ENCODE data around the gene COA8. TPM values are rescaled to one million over a fixed set of nuclear protein-coding genes. Genes with fewer than 3 reads are reported as not detected.

COA8 gene
- total and polyA plus RNA-seq, 10 of the 15 experiments (the other 5 are each of a cell fraction or from before 2014, with no cell fraction given): 6.1 to 69.5 (median 25.8) TPM

GRCh38 chr14:103576371-103577024 is 13.7 kb downstream of the COA8 start:
- ChIA-PET POLR2A (no interaction called here), SMC1A (ENCODE audit: uncharacterized antibody, unreplicated experiment) (interaction anchor here (0.8 kb wide), 1 partner anchor 11 kb away, joined by 3 read pairs; no protein-coding TSS in a partner anchor), CTCF (interaction anchor here (0.6 to 1.3 kb wide), 2 partner anchors 8 to 856 kb away, joined by 3 read pairs; no protein-coding TSS in a partner anchor), RAD21 (ENCODE audit: unreplicated experiment) (interaction anchor here (2.1 kb wide), 1 partner anchor 103 kb away, joined by 5 read pairs; no protein-coding TSS in a partner anchor)
- Histone ChIP-seq H3K79me2 (ENCODE audit: control insufficient read depth, insufficient read depth, low read length) (no peaks in the 10 kb centered on the region; the same call in 1 of the 2 replicates), H4K20me1 (ENCODE audit: control insufficient read depth, insufficient read depth) (no peaks in the 10 kb centered on the region), H2AFZ (ENCODE audit: control insufficient read depth, low read depth, low read length) (no peak overlapping the region), H3K9me3 (replicated peaks; ENCODE audit: control insufficient read depth, insufficient read depth, low read length) (no peaks in the 10 kb centered on the region), H3K27ac (ENCODE audit: control insufficient read depth, insufficient read depth) (no peak overlapping the region), H3K27me3 (replicated peaks in 1 of 2; ENCODE audit: control insufficient read depth in 2 of 2, insufficient read depth in 2 of 2, low read length in 1 of 2) (no peaks in the 10 kb centered on the region), H3K4me3 (no peak overlapping the region), H3K9ac (ENCODE audit: control insufficient read depth, insufficient read depth, low read length) (no peak overlapping the region), H3K4me1 (ENCODE audit: control insufficient read depth, insufficient read depth, low read length) (no peaks in the 10 kb centered on the region), H3K36me3 (ENCODE audit: control insufficient read depth in 2 of 2, insufficient read depth in 2 of 2, low read length in 1 of 2) (peaks cover 0 to 14% of the 10 kb centered on the region in 2 experiments; a peak in 3 of 4 replicates), H3K4me2 (ENCODE audit: control insufficient read depth, insufficient read depth) (no peak overlapping the region)
- FAIRE-seq: no peak
- in situ Hi-C loops (cut with MboI) (no loop called here), intact Hi-C loops (cut with micrococcal nuclease; ENCODE audit: unreplicated experiment) (loop anchor here (10.0 kb wide), 1 partner anchor 338 kb away; no protein-coding TSS in a partner anchor)
- TF ChIP-seq, protein P1, sequence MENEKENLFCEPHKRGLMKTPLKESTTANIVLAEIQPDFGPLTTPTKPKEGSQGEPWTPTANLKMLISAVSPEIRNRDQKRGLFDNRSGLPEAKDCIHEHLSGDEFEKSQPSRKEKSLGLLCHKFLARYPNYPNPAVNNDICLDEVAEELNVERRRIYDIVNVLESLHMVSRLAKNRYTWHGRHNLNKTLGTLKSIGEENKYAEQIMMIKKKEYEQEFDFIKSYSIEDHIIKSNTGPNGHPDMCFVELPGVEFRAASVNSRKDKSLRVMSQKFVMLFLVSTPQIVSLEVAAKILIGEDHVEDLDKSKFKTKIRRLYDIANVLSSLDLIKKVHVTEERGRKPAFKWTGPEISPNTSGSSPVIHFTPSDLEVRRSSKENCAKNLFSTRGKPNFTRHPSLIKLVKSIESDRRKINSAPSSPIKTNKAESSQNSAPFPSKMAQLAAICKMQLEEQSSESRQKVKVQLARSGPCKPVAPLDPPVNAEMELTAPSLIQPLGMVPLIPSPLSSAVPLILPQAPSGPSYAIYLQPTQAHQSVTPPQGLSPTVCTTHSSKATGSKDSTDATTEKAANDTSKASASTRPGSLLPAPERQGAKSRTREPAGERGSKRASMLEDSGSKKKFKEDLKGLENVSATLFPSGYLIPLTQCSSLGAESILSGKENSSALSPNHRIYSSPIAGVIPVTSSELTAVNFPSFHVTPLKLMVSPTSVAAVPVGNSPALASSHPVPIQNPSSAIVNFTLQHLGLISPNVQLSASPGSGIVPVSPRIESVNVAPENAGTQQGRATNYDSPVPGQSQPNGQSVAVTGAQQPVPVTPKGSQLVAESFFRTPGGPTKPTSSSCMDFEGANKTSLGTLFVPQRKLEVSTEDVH (IDR thresholded peaks at IDR 0.05; ENCODE audit: low read depth, partially characterized antibody): no peak
- TF ChIP-seq CHD4 (IDR thresholded peaks at IDR 0.05) (no peak), MAX (IDR thresholded peaks at IDR 0.05; ENCODE audit: low read depth, low read length) (no peak), ZBTB33 (IDR thresholded peaks at IDR 0.05) (no peak), ZSCAN29 (IDR thresholded peaks at IDR 0.05) (no peak), SMARCA5 (IDR thresholded peaks at IDR 0.05) (no peak), SP1 (IDR thresholded peaks at IDR 0.05; ENCODE audit: low read depth, low read length) (no peak)
- TF ChIP-seq, protein P2, sequence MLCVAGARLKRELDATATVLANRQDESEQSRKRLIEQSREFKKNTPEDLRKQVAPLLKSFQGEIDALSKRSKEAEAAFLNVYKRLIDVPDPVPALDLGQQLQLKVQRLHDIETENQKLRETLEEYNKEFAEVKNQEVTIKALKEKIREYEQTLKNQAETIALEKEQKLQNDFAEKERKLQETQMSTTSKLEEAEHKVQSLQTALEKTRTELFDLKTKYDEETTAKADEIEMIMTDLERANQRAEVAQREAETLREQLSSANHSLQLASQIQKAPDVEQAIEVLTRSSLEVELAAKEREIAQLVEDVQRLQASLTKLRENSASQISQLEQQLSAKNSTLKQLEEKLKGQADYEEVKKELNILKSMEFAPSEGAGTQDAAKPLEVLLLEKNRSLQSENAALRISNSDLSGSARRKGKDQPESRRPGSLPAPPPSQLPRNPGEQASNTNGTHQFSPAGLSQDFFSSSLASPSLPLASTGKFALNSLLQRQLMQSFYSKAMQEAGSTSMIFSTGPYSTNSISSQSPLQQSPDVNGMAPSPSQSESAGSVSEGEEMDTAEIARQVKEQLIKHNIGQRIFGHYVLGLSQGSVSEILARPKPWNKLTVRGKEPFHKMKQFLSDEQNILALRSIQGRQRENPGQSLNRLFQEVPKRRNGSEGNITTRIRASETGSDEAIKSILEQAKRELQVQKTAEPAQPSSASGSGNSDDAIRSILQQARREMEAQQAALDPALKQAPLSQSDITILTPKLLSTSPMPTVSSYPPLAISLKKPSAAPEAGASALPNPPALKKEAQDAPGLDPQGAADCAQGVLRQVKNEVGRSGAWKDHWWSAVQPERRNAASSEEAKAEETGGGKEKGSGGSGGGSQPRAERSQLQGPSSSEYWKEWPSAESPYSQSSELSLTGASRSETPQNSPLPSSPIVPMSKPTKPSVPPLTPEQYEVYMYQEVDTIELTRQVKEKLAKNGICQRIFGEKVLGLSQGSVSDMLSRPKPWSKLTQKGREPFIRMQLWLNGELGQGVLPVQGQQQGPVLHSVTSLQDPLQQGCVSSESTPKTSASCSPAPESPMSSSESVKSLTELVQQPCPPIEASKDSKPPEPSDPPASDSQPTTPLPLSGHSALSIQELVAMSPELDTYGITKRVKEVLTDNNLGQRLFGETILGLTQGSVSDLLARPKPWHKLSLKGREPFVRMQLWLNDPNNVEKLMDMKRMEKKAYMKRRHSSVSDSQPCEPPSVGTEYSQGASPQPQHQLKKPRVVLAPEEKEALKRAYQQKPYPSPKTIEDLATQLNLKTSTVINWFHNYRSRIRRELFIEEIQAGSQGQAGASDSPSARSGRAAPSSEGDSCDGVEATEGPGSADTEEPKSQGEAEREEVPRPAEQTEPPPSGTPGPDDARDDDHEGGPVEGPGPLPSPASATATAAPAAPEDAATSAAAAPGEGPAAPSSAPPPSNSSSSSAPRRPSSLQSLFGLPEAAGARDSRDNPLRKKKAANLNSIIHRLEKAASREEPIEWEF (IDR thresholded peaks at IDR 0.05; ENCODE audit: insufficient replicate concordance, low read depth, low read length): no peak
- TF ChIP-seq, protein P3, sequence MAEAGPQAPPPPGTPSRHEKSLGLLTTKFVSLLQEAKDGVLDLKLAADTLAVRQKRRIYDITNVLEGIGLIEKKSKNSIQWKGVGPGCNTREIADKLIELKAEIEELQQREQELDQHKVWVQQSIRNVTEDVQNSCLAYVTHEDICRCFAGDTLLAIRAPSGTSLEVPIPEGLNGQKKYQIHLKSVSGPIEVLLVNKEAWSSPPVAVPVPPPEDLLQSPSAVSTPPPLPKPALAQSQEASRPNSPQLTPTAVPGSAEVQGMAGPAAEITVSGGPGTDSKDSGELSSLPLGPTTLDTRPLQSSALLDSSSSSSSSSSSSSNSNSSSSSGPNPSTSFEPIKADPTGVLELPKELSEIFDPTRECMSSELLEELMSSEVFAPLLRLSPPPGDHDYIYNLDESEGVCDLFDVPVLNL (IDR thresholded peaks at IDR 0.05; ENCODE audit: low read depth, low read length): no peak
- BruUV-seq (replicated peaks): no TSS peak
- DNase-seq (ENCODE audit: low read depth, low spot score): no peak
- WGBS (ENCODE audit: insufficient coverage, insufficient replicate concordance, low lambda C conversion rate, missing lambda C conversion rate): 77% methylated on average over 9 of the region's 9 CpGs
- ATAC-seq: no peak
